HG02870 (cell line): ENCODE results near the gene KLHL14.

Experiments
- ATAC-seq: cut with Tn5 transposase; IDR thresholded peaks from one replicate; pipeline ENCODE4 v1.9.1; 2021; ENCODE audit warnings: mild to moderate bottlenecking, moderate library complexity; ENCODE audit not compliant: unreplicated experiment

Gene KLHL14

DNA sequence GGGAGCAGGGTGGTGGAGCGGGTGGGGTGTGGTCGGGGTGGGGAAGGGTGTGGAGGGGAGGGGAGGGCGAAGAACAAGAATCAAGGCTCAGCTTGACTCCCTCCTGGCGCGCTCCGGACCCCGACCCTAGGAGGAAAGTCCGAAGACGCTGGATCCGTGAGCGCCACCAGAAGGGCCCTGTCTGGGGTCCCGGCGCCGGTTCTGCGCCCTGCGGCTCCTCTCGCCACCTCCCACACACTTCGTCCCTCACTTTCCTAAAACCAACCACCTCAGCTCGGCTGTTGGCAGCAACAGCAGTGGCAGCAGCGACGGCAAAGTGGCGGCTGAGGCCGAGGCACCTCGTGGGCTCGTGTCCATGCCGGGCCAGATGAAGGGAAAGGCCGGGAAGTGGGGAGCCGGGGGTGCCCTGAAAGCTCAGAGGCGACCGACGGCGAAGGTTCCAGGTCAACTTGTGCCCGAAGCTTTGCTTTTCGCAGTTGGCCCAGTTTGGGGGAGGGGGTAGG is 2.1 kb downstream of the KLHL14 start:
- no peak for ATAC-seq

DNA sequence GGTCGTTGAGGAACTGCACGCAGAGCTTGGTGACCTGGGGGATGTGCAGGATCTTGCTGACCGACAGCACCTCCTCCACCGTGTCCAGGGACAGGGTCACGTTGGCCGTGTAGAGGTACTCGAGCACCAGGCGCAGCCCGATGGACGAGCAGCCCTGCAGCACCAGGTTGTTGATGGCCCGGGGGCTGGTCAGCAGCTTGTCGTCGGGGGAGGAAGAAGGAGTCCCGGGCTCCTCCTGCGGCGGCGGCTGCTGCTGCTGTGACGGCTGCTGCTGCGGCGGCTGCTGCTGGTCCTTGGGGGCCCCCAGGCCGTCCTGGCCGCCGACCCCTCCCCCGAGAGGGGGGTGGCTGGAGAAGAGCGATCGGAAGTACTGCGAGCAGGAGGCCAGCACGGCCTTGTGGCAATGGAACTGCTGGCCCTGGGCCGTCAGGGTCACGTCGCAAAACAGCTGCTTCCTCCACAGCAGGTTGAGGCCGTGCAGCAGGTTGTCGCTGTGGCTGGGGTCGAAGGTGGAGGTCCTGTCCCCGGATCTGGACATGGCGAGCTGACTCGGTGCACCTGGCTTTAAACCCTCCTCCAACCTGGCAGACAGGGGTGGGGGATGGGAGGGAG is 2.7 kb downstream of the KLHL14 start:
- no peak for ATAC-seq

DNA sequence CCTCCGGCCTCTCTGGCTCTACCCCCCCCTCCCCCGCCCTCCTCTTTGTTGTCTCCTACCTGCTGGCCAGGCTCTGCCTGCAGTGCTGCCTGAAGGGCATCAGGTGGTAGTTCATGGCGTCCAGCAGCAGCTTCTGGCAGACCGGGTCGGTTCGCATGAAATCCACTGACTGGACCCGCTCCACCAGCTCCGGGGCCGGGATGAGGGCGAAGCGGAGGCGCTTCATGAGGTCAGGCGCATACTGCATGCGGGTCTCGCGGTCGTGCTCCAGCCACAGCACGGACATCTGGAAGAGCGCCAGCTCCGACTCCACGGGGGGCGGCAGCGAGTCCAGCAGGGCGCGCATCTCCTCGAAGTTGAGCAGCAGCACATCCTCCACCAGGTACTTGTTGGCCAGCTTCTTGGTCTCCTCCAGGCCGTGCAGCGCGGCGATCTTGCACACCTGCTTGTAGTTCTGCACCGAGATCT is 3.2 kb downstream of the KLHL14 start:
- ATAC-seq = no peak

DNA sequence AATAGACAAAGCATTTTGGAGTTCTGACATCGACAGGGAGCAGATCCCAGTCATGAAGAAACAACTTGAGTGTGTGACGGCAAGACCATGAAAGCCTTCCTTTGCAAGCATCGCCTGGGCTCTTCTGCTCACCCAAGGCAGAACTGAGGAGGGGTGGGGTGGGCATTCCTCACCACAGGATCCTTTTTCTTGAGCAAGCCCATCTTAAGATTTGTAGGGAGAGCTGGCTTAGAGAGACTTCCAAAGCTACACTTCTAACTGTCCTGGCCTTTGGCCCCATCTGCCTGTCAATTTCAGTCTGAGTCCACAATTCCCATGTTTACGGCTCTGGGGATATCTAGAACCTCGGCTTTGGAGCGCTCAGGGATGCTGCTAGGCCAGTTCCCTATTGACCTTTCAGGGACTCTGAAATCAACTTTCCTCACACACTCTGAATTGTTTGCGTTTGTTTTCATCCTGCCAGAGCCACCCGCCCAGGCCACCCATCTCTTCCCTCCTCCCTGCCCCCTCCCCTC is 3.7 kb downstream of the KLHL14 start:
- no peak for ATAC-seq

DNA sequence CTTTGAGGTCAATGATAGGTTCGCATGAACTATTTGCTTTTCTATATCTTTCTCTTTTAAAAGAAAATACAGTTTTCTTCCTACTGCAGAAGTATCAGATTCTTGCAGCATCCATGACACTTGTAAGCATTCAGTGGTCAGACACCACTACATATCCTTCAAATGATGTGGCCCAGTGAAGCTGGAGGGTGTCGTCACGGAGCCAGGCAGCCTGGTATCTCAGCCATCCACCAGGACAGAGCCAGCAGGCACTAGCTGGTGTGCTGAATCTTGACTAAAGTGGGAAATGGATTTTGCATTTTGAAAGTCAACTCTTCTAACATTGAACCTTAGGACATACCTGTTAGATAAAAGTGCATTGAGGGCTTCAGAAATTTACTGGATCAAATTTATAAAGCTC is 5.4 kb downstream of the KLHL14 start:
- no peak for ATAC-seq

DNA sequence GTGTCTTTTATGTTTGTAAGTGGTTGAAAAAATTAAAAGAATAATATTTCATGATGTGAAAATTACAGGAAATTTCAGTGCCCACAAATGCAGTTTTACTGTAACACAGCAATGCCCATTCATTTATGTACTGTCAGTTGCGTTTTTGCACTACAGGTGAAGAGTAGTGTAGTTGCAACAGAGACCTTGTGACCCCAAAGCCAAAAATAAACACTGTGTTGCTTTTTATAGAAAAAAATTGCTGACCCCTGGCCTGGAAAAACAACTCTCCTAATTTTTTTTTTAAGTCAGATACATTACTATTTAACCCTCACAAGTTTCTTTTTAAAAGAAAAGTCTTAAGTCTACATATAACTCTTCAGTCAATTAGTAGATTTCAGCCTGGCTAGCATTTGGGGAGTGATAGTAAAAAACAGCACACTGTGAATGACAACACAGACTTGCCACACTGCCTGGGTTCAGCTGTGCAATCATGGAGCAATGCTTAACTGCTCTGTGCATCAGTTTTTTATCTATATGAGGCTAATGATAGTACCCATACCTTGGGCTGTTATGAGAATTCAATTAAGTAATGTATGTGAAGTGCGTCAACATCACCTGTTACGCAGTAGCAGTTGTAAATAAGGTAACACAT is 8.1 kb downstream of the KLHL14 start:
- peak; percentile 19 for ATAC-seq

DNA sequence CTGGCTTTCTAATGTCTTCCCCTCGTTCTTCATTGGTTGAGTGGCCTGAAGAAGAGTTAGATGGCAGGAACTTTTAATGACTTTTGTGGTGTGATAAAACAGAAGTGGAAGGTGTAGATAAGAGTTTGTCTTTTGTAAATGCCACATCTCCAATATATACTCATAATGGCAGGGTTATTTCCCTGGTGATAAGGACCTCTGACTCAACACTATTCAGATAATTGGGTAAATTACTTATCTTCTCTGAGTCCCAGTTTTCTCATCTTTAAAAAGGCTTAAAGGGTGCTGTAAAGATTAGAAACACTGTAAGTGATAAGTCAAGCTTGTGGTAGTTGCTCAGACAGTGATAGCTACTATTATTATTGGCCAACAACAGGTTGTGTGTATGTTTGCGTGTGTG is 9.5 kb downstream of the KLHL14 start:
- ATAC-seq = no peak

DNA sequence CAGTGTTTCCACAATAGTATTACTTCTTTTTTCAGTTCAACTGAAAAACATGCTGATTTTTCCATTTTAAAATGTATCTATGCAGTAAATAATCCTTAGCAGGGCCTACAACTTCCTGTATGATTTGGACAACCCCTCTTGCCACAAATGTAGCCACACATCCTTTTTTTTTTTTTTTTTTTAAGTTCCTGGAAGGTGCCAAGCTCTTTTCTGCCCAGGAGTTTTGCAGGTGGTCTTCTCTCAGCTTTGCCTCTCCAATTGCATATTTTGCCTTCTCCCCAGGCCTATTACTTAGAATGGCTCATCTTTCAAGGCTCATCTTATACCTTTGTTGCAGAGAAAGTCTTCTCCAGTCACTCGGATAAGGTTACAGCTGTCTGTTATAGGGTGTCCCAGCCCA is 11.6 kb downstream of the KLHL14 start:
- no peak for ATAC-seq

DNA sequence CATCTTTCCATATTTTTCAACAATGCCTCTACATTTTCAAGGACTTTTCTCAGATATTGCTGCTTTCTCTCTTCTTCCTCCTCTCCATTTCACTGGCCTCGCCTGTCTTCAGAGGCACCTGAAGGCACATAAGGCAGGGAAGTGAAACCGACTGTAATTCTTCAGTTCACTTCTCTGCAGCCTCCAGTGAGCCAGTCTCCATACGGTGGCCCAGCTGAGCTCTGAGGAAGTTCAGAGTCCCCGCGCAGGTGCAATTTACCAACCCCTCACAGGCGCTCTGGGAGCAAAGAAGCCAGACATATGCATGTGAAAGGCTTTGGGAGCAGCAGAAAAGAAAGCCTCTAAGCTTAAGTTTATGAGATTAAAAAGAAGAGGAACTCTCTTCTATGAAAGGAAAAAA is 12.4 kb downstream of the KLHL14 start:
- peak; percentile 93 for ATAC-seq

DNA sequence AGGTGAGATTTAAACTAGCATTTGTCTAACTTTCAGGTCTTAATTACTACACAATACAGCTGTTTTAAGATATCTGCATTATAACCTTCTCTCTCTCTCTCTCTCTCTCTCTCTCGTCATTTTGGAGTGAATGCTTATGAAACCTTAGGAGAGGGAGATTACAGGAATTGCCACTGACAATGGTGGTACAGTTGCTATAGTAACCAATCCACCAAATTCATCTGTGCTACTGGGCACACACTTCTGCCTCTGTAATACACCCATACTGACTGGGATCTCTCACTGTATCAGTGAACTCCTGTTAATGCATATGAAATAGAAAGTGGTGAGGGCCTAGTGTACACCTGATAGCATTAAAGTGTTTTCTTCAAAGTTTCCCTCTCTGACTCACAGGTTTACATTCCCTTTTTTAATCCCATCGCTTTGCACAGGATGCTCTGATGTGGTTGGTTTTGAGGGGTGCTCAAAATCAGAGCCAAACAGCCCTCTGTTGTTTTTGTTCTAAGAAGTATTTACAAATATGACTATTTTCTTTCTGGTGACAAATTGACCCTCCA is 13.1 kb downstream of the KLHL14 start:
- peak; percentile 40 for ATAC-seq

DNA sequence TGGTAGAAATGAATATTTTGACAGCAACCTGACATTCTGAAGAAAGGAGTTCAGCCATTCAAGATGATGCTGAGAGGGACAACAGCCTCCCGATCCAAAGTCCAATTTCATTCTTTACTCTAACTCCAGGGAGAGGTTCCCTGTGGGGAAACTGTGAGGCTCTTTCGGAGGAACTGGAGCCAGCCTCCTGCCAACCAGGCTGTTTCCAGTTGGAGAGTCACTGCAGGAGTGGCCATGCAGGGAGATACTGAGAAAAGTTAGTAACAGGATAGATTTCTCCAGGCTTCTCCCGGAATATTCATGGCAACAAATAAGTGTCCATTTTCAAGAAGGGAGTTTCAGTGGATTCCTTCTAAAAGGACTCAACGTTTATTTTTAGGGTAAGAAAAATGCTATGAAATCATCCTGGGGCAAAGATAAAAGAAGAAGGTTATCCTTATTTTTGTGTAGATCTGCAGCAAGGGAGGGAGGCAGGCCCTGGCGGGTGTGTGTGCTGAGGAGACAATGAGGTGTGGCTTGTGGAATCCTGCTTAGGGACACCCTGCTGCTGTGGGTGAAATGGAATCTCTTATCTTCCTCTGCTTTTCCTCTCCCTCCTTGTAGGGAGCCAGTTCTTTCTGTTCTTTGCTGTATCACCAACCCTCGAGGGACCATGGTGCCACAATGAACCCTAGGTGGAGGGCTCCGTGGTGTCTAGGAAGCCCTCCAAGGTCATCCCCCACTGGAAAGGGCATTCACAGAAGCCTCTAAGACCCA is 18.1 kb downstream of the KLHL14 start:
- ATAC-seq = no peak

DNA sequence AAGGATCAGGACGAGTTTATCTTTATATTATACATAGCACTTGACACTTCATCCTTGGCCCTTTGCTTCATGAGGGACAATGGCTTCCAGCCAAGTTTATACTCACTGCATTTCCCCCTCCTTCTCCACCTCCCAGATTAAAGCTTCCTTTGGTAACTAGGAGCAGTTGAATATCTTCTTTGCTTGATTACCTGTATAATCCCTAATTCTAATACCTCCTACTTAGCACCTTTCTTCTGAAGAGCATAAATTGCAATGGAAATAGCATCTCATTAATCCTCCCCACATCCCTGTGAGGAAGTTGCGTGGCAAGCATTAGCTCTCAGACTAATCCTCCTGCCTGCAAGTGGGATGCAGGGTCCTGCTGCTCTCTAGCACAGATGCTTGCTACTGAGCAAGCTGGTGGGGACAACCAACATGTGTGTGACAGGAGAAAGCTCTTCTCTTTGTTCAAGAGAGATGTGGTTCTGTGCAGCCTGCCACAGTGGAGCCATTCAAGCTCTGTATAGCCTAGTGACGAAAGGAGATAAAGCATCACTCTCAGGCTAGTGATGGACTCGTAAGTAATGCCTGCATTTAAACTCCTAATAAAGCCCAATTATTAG is 19.1 kb downstream of the KLHL14 start:
- ATAC-seq = no peak

DNA sequence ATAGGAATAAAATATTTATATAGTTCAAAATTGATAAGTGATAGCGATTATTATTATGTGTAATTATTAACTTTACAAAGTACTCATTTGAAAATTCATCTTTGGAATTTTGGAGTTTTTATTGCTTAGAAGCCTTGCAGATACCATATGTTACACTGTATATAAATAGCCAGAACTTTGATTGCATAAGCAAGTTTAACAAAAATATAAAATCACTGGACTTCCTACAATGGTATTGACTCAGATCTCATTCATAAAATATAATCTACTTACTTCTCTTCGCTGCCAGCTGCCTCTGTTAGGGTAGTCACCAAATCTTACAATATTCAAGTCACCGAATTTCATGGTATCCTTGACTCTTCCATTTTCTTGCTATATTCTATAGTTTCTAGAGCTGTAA is 22.5 kb downstream of the KLHL14 start:
- no peak for ATAC-seq

DNA sequence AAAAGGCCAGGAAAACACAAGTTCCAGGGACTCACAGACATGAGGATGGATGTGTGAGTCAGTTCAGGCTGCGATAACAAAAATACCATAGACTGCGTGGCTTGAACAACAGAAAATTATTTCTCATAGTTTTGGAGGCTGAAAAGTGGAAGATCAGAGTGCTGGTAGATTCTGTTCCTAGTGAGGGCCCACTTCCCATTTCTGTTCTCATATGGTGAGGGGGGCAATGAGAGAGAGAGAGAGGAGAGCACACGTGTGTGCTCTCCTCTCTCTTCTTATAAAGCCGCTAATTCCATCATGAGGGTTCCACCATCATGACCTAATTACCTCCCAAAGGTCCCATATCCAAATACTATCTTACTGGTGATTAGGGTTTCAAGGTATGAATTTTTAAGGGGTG is 23.0 kb downstream of the KLHL14 start:
- ATAC-seq = no peak

DNA sequence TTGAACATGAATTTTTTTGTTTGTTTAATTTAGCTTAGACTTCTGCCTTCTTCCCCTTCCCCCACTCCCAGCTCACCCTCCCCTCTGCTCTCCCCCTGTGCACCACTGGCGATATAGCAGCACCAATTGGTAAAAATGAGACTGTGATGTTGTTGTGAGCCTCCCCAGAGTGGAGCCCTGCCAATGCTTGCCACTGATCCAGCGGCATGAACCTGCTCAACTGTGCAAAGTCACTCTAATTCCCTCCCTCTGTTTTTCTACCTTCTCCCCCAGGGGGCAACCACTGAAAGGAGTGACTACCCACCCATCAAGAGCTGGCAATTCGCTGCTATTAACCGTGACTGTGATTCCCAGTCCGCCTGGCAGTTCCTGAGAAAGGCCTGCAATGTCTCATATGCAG is 30.2 kb downstream of the KLHL14 start:
- ATAC-seq = no peak

DNA sequence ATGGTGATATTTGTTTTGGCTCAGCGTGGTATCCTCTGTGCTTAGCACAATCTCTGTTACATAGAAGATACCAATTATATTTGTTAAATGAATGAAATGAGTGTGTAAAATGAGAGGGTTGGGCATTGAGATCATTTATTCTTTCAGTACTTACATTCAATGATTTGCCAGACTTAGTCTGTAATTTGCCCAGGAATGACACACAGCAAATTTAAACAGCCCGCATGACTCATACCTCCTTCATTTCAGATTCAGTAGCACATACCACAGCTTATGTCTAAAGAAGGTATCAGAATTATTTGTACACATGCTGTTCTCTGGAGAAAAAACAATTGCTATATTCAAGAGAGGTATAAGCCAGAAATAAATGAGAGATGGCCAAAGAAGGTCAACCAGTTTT is 37.0 kb downstream of the KLHL14 start:
- ATAC-seq = no peak

DNA sequence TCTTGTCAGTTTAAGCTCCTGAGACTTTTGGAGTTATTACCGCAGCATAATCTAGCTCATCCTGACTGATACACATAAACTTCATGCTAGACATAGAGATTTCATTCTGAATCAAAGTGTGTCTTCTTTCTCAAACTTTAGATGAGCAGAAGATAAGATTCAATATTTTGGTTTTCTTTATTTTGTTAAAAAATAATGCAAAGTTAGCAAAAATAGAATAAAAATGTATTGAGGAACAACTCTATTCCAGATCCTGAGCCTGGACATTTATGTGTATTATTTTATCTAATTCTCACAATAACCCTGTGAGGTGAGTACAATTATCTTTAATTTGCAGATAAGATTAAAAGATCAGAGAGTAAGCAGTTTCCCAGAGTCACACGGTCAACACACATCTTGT is 38.4 kb downstream of the KLHL14 start:
- no peak for ATAC-seq

DNA sequence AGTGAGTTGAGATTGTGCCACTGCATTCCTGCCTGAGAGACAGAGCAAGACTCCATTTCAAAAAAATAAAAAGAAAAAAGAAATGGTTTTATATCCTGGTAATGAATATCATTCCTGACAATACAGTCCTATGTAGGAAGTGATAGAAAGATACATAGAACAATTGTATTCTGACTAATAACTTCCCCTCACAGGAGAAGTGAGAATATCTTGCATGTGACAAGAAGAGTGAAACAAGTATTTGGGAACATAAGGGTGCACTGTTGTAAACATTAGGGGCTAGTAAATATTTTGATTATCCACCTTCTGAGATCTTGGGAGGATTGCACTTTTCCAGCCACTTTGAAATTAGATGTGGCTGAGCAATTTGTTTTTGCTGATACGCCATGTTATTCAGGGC is 40.7 kb downstream of the KLHL14 start:
- ATAC-seq = peak; percentile 60

DNA sequence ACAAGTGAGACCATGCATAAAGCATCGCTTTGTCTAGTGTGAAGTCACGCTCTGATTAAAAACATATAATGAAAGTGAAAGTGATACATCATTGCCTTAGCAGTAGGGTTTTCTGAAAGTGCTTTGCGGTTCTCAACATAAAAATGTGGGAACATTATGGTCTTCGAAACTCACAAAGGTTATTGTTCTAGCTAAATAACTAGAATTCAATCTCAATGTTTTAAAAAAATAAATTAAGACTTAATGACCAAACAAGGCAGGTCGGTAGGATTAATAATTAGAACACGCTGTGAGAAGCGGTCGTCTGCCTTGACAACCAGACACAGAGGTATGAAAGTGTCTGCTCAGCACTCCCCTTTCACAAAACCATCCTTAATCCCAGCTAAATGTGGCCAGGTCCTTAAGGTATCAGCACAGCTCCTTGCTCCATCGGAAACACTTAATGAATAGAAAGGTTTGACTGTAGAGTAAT is 42.2 kb downstream of the KLHL14 start:
- peak; percentile 93 for ATAC-seq

DNA sequence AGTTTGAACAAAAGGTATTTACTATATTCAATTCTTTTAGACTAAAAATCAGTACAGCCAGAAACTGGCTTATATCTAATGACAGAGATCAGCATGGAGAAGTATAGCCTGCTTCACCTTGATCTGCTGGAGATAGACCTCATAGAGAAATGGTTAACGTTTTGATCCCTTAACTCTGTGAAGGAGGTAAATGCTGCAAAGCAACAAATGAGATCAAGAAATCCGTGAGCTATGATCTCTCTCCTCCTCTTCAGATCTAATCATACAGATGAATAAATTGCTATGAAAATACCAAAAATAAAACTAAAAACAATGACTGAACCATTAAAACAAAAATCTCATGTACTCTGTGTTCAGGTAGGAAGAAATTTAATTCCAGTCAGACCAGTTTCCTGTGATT is 42.8 kb downstream of the KLHL14 start:
- no peak for ATAC-seq
